Liver (tissue), 9 donors: Measurements from ENCODE around the gene LGALS8. TPM values are rescaled to one million over a fixed set of nuclear protein-coding genes. Genes with fewer than 3 reads are reported as not detected.

Experiments used
- DNase-seq: peaks from one replicate; pipeline ENCODE4 v3.0.0-alpha.2; 2017; ENCODE audit warnings: low spot score
- H3K27ac ChIP-seq, 2 donors: one replicate each; pipeline ENCODE4 v1.7.0; 2013; ENCODE audit warnings: inconsistent platforms in 2 of 2, low read length in 2 of 2, control low read depth in 1 of 2, low read depth in 1 of 2, mild to moderate bottlenecking in 1 of 2
- H3K27me3 ChIP-seq, 4 donors: one replicate each; pipeline versions ENCODE4 v1.6.1 to v1.7.0; 2013; ENCODE audit warnings: low read length in 3 of 4, inconsistent platforms in 1 of 4, mild to moderate bottlenecking in 1 of 4, moderate library complexity in 1 of 4; ENCODE audit not compliant: control insufficient read depth in 4 of 4, insufficient read depth in 4 of 4
- H3K36me3 ChIP-seq, 4 donors: one replicate each; pipeline versions ENCODE4 v1.6.1 to v1.7.0; 2013; ENCODE audit warnings: low read length in 3 of 4, mild to moderate bottlenecking in 3 of 4, low read depth in 1 of 4, moderate library complexity in 1 of 4; ENCODE audit not compliant: control insufficient read depth in 4 of 4, insufficient read depth in 3 of 4
- H3K4me1 ChIP-seq, 4 donors: one replicate each; pipeline versions ENCODE4 v1.6.1 to v1.7.0; 2013; ENCODE audit warnings: low read length in 3 of 4, mild to moderate bottlenecking in 3 of 4, moderate library complexity in 1 of 4; ENCODE audit not compliant: control insufficient read depth in 4 of 4, insufficient read depth in 4 of 4
- H3K4me3 ChIP-seq, 3 donors: one replicate each; pipeline versions ENCODE4 v1.6.1 to v1.7.0; 2013; ENCODE audit warnings: low read length in 3 of 3, control low read depth in 1 of 3, low read depth in 1 of 3, mild to moderate bottlenecking in 1 of 3
- H3K9ac ChIP-seq, 2 donors: one replicate each; pipeline ENCODE4 v1.7.0; 2013; ENCODE audit warnings: low read length in 2 of 2, mild to moderate bottlenecking in 2 of 2, moderate library complexity in 2 of 2, control low read depth in 1 of 2, low read depth in 1 of 2
- H3K9me3 ChIP-seq, 4 donors: one replicate each; pipeline versions ENCODE4 v1.6.1 to v1.7.0; 2013; ENCODE audit warnings: low read length in 3 of 4; ENCODE audit not compliant: control insufficient read depth in 4 of 4
- EGR1 ChIP-seq, 2 donors: IDR thresholded peaks; 2 replicates each; pipeline ENCODE4 v1.6.1; 2016 to 2018; ENCODE audit warnings: antibody characterized with exemption in 2 of 2, low read depth in 2 of 2
- FOXA1 ChIP-seq: IDR thresholded peaks from 2 replicates; pipeline ENCODE4 v1.6.1; 2016; ENCODE audit warnings: antibody characterized with exemption
- FOXA2 ChIP-seq: IDR thresholded peaks from 2 replicates; pipeline ENCODE4 v1.6.1; 2016; ENCODE audit warnings: antibody characterized with exemption
- GABPA ChIP-seq, 2 donors: IDR thresholded peaks in 1 of 2; conservative IDR thresholded peaks in 1 of 2; 2 replicates each; pipeline ENCODE4 v1.6.1; 2016; ENCODE audit warnings: antibody characterized with exemption in 2 of 2, mild to moderate bottlenecking in 1 of 2, moderate library complexity in 1 of 2
- HNF4A ChIP-seq, 2 donors: conservative IDR thresholded peaks; 2 replicates each; pipeline ENCODE4 v1.6.1; 2016; ENCODE audit warnings: antibody characterized with exemption in 2 of 2, mild to moderate bottlenecking in 2 of 2
- HNF4G ChIP-seq: IDR thresholded peaks from 2 replicates; pipeline ENCODE4 v1.6.1; 2016; ENCODE audit warnings: antibody characterized with exemption
- JUND ChIP-seq, 2 donors: IDR thresholded peaks; 2 replicates each; pipeline ENCODE4 v1.6.1; 2016; ENCODE audit warnings: antibody characterized with exemption in 2 of 2
- NR2F2 ChIP-seq: IDR thresholded peaks from 2 replicates; pipeline ENCODE4 v1.6.1; 2016; ENCODE audit warnings: antibody characterized with exemption
- RAD21 ChIP-seq, 2 donors: IDR thresholded peaks; 2 replicates each; pipeline ENCODE4 v1.6.1; 2016; ENCODE audit warnings: antibody characterized with exemption in 2 of 2, mild to moderate bottlenecking in 2 of 2
- RXRA ChIP-seq, 2 donors: IDR thresholded peaks; 2 replicates each; pipeline ENCODE4 v1.6.1; 2017 to 2018; ENCODE audit warnings: antibody characterized with exemption in 2 of 2, mild to moderate bottlenecking in 1 of 2
- SP1 ChIP-seq: IDR thresholded peaks from 2 replicates; pipeline ENCODE4 v1.6.1; 2018; ENCODE audit warnings: antibody characterized with exemption, mild to moderate bottlenecking
- YY1 ChIP-seq: IDR thresholded peaks from 2 replicates; pipeline ENCODE4 v1.6.1; 2016; ENCODE audit warnings: antibody characterized with exemption, mild to moderate bottlenecking
- WGBS: extraction: QIAGEN DNeasy Blood & Tissue Kit; methylation state at CpG from one replicate; pipeline ENCODE4 v1.1.7; 2013; 5-methylcytosine and 5-hydroxymethylcytosine counted together
- polyA plus RNA-seq, 2 donors: library from polyadenylated mRNA; stranded (reverse) in 1 of 2; unstranded in 1 of 2; fragments of 200-250 nt in 1 of 2; fragments of >200 nt in 1 of 2; fragmentation: Nextera tagmentation in 1 of 2; extraction: Ambion mirVana in 1 of 2; gene quantifications; one replicate each; pipeline versions ENCODE4 v1.2.1 to v1.2.3, GENCODE V29; 2013 to 2015
- total RNA-seq, 2 donors: library from RNA; depleted of rRNA; stranded (reverse); fragments of >200 nt; gene quantifications; one replicate each; pipeline ENCODE4 v1.2.3, GENCODE V29; 2014
- TF ChIP-seq, protein P1 (sequence below): IDR thresholded peaks from 2 replicates; pipeline ENCODE4 v1.6.1; 2016; ENCODE audit warnings: antibody characterized with exemption, mild to moderate bottlenecking
- TF ChIP-seq, protein P2 (sequence below): IDR thresholded peaks from 2 replicates; pipeline ENCODE4 v1.6.1; 2016; ENCODE audit warnings: antibody characterized with exemption
- TF ChIP-seq, protein P3 (sequence below): IDR thresholded peaks from 2 replicates; pipeline ENCODE4 v1.6.1; 2016; ENCODE audit warnings: antibody characterized with exemption
- TF ChIP-seq, protein P4 (sequence below): IDR thresholded peaks from 2 replicates; pipeline ENCODE4 v1.6.1; 2016; ENCODE audit warnings: antibody characterized with exemption
- TF ChIP-seq, protein P5 (sequence below): fragments of 150-350 bp; IDR thresholded peaks from 2 replicates; pipeline ENCODE4 v1.5.1; 2017; ENCODE audit warnings: improper control_type of control experiment, low read depth, low read length; ENCODE audit not compliant: missing input control
- donor health status: healthy.
- donor health status: healthy.
- donor health status: healthy.
- donor health status: healthy.
- donor health status: healthy.

The LGALS8 gene
- total and polyA plus RNA-seq, 4 donors, result 20.7 to 75.9 (median 50.4) TPM

DNA sequence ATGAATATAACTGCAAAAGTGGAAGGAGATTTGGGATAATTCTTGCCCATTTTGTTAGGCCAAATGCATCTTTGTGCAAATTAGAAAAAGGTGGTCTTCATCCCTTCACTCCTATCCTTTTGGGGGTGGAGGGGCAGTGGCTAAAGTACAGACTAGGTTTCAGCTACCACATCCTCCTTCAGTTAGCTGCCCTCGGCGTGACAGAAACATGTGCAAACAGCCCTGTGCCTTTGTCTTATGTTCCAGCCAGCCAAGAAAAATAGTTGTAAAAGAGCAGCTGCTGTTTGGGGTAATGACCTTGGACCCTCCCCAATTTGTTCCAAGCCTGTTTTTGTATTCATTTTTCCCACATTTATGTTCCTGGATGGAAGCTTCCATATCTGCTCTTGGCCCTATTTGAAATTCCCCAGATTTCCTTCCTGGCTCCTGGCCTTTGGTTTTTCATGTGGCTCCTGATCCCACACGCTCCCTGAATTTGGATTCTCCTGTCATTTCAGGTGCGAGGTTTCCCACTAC, 8.3 kb upstream of the LGALS8 start:
- TF ChIP-seq RXRA (IDR thresholded peaks at IDR 0.05) (peak in 1 of 2 donors; percentile 32), NR2F2 (peak; percentile 88), HNF4A (conservative IDR thresholded peaks at IDR 0.05) (no peak), SP1 (peak; percentile 2)
- TF ChIP-seq, protein P1, sequence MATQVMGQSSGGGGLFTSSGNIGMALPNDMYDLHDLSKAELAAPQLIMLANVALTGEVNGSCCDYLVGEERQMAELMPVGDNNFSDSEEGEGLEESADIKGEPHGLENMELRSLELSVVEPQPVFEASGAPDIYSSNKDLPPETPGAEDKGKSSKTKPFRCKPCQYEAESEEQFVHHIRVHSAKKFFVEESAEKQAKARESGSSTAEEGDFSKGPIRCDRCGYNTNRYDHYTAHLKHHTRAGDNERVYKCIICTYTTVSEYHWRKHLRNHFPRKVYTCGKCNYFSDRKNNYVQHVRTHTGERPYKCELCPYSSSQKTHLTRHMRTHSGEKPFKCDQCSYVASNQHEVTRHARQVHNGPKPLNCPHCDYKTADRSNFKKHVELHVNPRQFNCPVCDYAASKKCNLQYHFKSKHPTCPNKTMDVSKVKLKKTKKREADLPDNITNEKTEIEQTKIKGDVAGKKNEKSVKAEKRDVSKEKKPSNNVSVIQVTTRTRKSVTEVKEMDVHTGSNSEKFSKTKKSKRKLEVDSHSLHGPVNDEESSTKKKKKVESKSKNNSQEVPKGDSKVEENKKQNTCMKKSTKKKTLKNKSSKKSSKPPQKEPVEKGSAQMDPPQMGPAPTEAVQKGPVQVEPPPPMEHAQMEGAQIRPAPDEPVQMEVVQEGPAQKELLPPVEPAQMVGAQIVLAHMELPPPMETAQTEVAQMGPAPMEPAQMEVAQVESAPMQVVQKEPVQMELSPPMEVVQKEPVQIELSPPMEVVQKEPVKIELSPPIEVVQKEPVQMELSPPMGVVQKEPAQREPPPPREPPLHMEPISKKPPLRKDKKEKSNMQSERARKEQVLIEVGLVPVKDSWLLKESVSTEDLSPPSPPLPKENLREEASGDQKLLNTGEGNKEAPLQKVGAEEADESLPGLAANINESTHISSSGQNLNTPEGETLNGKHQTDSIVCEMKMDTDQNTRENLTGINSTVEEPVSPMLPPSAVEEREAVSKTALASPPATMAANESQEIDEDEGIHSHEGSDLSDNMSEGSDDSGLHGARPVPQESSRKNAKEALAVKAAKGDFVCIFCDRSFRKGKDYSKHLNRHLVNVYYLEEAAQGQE, result peak; percentile 32
- TF ChIP-seq, protein P2, sequence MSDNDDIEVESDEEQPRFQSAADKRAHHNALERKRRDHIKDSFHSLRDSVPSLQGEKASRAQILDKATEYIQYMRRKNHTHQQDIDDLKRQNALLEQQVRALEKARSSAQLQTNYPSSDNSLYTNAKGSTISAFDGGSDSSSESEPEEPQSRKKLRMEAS, result peak; percentile 14
- H3K27ac ChIP-seq, result peak overlapping the region; percentile 5 to 59
- H3K27me3 ChIP-seq, result no peaks in the 10 kb centered on the region
- WGBS, result 23% methylated on average over 4 of the region's 4 CpGs
- no peak overlapping the region for H3K4me3 ChIP-seq
- peak overlapping the region in 1 of 2 donors; percentile 21 for H3K9ac ChIP-seq
- H3K4me1 ChIP-seq, result peaks cover 3 to 37% (median 28%) of the 10 kb centered on the region in 4 donors
- H3K9me3 ChIP-seq, result no peaks in the 10 kb centered on the region
- DNase-seq, result no peak
- H3K36me3 ChIP-seq, result no peaks in the 10 kb centered on the region

DNA sequence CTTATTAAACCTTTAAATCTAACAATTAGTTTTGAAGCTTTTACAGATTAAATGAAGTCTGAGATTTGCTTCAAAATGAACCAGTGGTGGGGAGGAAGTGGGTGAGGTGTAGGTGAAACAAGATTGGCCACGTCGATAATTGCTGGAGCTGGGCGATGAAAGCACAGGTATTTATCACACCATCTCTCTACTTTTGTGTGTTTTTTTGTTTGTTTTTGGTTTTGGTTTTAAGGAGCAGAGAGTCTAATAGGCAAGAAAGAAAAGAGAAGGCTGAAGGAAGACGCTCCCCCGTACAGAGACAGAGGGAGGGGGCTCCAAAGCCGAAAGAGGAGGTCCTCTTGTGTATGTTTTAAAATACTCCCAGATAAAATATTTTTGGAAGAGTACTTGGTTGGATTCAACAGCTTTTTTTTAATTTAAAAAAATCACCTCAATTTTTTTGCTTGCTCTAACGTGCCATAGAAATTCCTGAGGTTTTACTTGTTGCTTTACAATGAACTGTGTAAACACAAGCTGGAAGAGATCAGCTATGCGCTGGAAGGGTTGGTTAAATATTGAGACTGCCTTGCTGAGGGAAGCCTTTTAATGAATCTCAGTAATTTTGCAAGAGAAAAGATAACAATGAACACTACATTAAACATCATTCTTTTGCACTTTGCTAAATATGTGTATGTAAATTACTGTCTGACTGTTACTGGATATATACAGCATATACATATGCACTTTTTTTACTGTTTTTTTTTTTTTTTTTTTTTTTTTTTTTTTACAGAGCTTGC, 6.7 kb upstream of the LGALS8 start:
- Histone ChIP-seq H3K4me3 (no peak overlapping the region), H3K36me3 (no peaks in the 10 kb centered on the region), H3K9me3 (no peaks in the 10 kb centered on the region), H3K27ac (peak overlapping the region in 1 of 2 donors; percentile 35), H3K9ac (no peak overlapping the region), H3K27me3 (no peaks in the 10 kb centered on the region), H3K4me1 (peaks cover 3 to 37% (median 29%) of the 10 kb centered on the region in 4 donors)
- TF ChIP-seq JUND (IDR thresholded peaks at IDR 0.05), result no peak
- TF ChIP-seq, protein P3, sequence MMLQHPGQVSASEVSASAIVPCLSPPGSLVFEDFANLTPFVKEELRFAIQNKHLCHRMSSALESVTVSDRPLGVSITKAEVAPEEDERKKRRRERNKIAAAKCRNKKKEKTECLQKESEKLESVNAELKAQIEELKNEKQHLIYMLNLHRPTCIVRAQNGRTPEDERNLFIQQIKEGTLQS, result no peak
- TF ChIP-seq FOXA2, result no peak
- no peak for TF ChIP-seq HNF4A (conservative IDR thresholded peaks at IDR 0.05)
- TF ChIP-seq HNF4G, result no peak
- no peak for TF ChIP-seq SP1
- no peak for TF ChIP-seq FOXA1
- no peak for TF ChIP-seq GABPA (IDR thresholded peaks at IDR 0.05 in 1 of 2, conservative IDR thresholded peaks at IDR 0.05 in 1 of 2)
- no peak for TF ChIP-seq RXRA (IDR thresholded peaks at IDR 0.05)
- no peak for TF ChIP-seq EGR1 (IDR thresholded peaks at IDR 0.05; ENCODE audit: low read depth in 2 of 2)
- TF ChIP-seq, protein P4, sequence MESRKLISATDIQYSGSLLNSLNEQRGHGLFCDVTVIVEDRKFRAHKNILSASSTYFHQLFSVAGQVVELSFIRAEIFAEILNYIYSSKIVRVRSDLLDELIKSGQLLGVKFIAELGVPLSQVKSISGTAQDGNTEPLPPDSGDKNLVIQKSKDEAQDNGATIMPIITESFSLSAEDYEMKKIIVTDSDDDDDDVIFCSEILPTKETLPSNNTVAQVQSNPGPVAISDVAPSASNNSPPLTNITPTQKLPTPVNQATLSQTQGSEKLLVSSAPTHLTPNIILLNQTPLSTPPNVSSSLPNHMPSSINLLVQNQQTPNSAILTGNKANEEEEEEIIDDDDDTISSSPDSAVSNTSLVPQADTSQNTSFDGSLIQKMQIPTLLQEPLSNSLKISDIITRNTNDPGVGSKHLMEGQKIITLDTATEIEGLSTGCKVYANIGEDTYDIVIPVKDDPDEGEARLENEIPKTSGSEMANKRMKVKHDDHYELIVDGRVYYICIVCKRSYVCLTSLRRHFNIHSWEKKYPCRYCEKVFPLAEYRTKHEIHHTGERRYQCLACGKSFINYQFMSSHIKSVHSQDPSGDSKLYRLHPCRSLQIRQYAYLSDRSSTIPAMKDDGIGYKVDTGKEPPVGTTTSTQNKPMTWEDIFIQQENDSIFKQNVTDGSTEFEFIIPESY, result no peak
- TF ChIP-seq YY1, result no peak
- TF ChIP-seq NR2F2, result no peak
- TF ChIP-seq, protein P1, result no peak
- TF ChIP-seq, protein P5, sequence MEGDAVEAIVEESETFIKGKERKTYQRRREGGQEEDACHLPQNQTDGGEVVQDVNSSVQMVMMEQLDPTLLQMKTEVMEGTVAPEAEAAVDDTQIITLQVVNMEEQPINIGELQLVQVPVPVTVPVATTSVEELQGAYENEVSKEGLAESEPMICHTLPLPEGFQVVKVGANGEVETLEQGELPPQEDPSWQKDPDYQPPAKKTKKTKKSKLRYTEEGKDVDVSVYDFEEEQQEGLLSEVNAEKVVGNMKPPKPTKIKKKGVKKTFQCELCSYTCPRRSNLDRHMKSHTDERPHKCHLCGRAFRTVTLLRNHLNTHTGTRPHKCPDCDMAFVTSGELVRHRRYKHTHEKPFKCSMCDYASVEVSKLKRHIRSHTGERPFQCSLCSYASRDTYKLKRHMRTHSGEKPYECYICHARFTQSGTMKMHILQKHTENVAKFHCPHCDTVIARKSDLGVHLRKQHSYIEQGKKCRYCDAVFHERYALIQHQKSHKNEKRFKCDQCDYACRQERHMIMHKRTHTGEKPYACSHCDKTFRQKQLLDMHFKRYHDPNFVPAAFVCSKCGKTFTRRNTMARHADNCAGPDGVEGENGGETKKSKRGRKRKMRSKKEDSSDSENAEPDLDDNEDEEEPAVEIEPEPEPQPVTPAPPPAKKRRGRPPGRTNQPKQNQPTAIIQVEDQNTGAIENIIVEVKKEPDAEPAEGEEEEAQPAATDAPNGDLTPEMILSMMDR, result no peak
- TF ChIP-seq, protein P2, result no peak
- TF ChIP-seq RAD21 (IDR thresholded peaks at IDR 0.05), result no peak
- 55% methylated on average over 8 of the region's 8 CpGs for WGBS
- no peak for DNase-seq
